ENCODE results near the gene MUC4. TPM values are rescaled to one million over a fixed set of nuclear protein-coding genes. Genes with fewer than 3 reads are reported as not detected.

The MUC4 gene
- total RNA-seq, 2 donors from 2014 or later: 0.34 to 0.42 TPM

DNA sequence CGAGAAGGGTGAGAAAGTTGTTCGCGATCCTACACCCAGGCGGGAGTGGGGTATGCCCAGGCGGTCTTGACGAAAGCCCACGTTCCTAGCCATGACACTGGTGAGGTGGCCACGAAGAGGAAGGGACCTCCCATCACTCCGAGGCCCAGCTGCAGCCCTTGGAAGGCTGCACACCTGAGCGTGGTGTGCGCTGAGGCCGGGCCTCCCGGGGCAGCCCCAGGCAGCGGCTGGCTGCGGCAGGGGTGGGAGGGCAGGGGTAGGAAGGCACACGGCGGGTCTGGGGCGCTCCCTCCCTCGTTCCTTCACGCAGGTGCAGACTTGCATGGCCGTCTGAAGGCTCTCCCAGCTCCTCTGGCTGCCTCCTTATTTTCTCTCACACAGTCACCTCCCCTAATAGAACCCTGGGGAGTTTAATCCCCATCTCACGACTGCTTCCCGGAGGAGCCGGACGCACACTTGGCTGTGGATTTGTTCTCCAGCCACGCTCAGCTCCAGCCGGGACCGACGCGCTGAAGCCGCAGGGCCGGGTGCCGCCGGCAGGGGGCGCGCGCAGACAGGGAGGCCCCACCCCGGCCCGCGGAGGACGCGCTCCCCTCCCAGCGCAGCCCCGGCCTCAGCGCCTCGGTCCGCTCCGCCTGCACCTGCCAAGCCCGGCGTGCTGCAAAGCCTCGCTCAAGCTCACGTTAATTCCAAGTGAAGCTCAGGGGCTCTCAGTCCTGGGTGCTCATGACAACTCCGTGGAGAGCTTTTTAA, 37.8 kb upstream of the MUC4 start:
- H3K4me3 Mint-ChIP-seq: no peak overlapping the region
- ATAC-seq (replicated peaks in 1 of 2): no peak
- H3K4me1 Mint-ChIP-seq (ENCODE audit: low read depth): peaks cover 19% of the 10 kb centered on the region
- no peaks in the 10 kb centered on the region for H3K9me3 Mint-ChIP-seq
- H3K27ac Mint-ChIP-seq: no peak overlapping the region
- H3K36me3 Mint-ChIP-seq (ENCODE audit: insufficient read depth in 2 of 2): no peaks in the 10 kb centered on the region
- H3K27me3 Mint-ChIP-seq (ENCODE audit: low read depth): peaks cover 8% of the 10 kb centered on the region
- no peak for DNase-seq

DNA sequence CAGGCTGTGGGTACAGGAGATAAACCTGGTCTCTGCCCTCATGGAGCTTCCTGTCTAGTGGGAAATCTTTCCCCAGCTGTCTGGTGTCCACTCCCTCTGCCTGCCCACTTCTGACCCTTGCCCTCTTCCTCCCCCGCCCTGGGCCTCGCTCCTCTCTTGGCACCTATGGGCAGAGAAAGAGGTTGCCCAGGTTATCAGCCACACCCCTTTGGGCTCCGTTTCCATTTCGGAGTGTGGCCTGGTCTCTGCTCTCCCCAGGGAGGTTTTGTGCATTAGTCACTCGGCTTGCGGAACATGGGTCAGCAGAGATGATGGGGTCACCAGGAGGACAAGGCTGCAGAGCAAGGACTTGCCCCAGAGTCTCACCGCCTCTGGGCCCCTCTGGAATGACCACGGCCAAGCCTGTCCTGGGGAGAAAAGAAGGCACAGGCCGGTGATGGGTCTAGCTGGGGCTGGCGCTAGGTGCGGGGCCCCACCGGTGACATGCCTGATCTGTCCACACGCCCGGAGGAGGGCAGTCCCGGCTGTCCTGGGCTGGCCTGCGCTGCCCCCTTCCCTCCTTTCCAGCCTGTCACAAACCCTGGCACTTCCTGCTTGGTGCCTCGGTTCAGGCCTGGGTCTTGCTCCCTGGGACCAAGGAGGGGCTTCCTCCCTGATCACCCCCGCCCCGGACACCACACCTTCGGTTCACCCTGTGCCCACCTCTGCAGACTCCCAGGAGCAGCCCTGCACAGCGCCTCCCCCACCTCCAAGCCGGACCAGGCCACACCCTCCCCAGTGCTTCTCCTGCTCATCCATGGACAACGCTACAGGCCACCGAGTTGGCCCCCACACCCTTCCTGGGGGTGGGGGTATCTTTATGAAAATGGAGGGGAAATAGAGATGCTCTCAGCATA, 35.6 kb upstream of the MUC4 start:
- peaks cover 19% of the 10 kb centered on the region for H3K4me1 Mint-ChIP-seq (ENCODE audit: low read depth)
- no peak overlapping the region for H3K4me3 Mint-ChIP-seq
- ATAC-seq (replicated peaks in 1 of 2) (no peak), DNase-seq (no peak)
- H3K36me3 Mint-ChIP-seq (ENCODE audit: insufficient read depth in 2 of 2): no peaks in the 10 kb centered on the region
- H3K9me3 Mint-ChIP-seq: no peaks in the 10 kb centered on the region
- H3K27me3 Mint-ChIP-seq (ENCODE audit: low read depth): peaks cover 8% of the 10 kb centered on the region
- H3K27ac Mint-ChIP-seq: no peak overlapping the region

GRCh38 chr3:195845483-195845882, 33.8 kb upstream of the MUC4 start:
- H3K4me3 Mint-ChIP-seq: no peak overlapping the region
- H3K36me3 Mint-ChIP-seq (ENCODE audit: insufficient read depth in 2 of 2): no peaks in the 10 kb centered on the region
- DNase-seq (no peak), ATAC-seq (replicated peaks in 1 of 2) (no peak)
- no peaks in the 10 kb centered on the region for H3K9me3 Mint-ChIP-seq
- no peak overlapping the region for H3K27ac Mint-ChIP-seq
- no peaks in the 10 kb centered on the region for H3K27me3 Mint-ChIP-seq (ENCODE audit: low read depth)
- H3K4me1 Mint-ChIP-seq (ENCODE audit: low read depth): peaks cover 7% of the 10 kb centered on the region

DNA sequence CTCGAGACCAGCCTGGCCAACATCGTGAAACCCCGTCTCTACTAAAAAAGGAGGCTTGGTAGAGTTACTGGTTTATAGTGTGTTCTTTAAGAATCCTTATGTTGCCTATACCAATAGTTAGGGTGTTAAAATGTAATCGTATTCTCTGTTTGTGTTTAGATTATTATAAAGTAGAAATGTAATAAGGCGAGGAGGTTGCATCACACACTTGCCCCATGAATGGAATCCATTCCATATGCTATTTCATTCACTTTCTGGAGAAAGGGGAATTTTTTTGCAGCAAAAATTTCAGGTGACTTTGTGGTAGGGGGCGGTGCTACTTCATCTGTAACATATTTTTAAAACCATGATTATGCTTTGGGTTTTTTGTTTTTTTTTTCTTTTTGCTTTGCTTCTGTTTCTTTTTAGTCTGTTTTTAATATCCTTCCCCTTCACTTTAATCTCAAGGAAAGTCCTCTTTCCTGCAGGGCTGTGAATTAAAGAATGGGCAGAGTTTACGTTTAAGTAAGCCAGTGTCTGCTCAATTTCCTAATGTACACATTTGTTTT, 33.0 kb upstream of the MUC4 start:
- Mint-ChIP-seq H3K27me3 (ENCODE audit: low read depth) (no peaks in the 10 kb centered on the region), H3K4me3 (no peak overlapping the region), H3K36me3 (ENCODE audit: insufficient read depth in 2 of 2) (no peaks in the 10 kb centered on the region), H3K4me1 (ENCODE audit: low read depth) (peaks cover 7% of the 10 kb centered on the region), H3K9me3 (no peaks in the 10 kb centered on the region), H3K27ac (no peak overlapping the region)
- no peak for ATAC-seq (replicated peaks in 1 of 2)
- no peak for DNase-seq

GRCh38 chr3:195839260-195840010, 27.7 kb upstream of the MUC4 start:
- Mint-ChIP-seq H3K4me3 (no peak overlapping the region), H3K9me3 (no peaks in the 10 kb centered on the region), H3K36me3 (ENCODE audit: insufficient read depth in 2 of 2) (no peaks in the 10 kb centered on the region), H3K27me3 (ENCODE audit: low read depth) (no peaks in the 10 kb centered on the region), H3K27ac (no peak overlapping the region), H3K4me1 (ENCODE audit: low read depth) (no peaks in the 10 kb centered on the region)
- DNase-seq: no peak
- ATAC-seq (replicated peaks in 1 of 2): no peak

DNA sequence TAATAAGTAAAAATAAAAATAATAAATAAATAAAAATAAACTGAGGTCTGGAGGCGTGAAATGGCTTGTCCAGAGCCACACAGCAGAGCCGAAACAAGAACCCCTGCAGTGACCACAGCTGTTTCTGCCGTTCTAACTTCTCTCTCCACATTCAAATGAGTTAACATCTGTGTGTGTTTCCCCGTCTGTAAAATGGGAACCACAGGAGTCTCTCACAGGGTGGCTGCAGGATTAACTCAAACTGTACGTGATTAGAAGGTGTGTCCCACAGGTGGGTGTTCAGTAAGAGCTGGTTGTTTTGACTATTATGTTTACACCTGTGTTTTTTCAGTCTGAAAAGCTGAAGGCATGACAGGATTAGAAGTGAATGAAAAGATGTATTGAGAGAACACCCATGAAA, 27.0 kb upstream of the MUC4 start:
- H3K27ac Mint-ChIP-seq: no peak overlapping the region
- no peaks in the 10 kb centered on the region for H3K27me3 Mint-ChIP-seq (ENCODE audit: low read depth)
- no peaks in the 10 kb centered on the region for H3K4me1 Mint-ChIP-seq (ENCODE audit: low read depth)
- H3K36me3 Mint-ChIP-seq (ENCODE audit: insufficient read depth in 2 of 2): no peaks in the 10 kb centered on the region
- H3K9me3 Mint-ChIP-seq: no peaks in the 10 kb centered on the region
- DNase-seq: no peak
- H3K4me3 Mint-ChIP-seq: no peak overlapping the region
- ATAC-seq (replicated peaks in 1 of 2): no peak

- Mint-ChIP-seq H3K4me1 (ENCODE audit: low read depth) (no peaks in the 10 kb centered on the region), H3K4me3 (no peak overlapping the region), H3K27me3 (ENCODE audit: low read depth) (no peaks in the 10 kb centered on the region), H3K36me3 (ENCODE audit: insufficient read depth in 2 of 2) (no peaks in the 10 kb centered on the region), H3K27ac (no peak overlapping the region), H3K9me3 (no peaks in the 10 kb centered on the region)
- ATAC-seq (replicated peaks in 1 of 2) (no peak), DNase-seq (no peak)
Measured at GRCh38 chr3:195836476-195837135, 24.9 kb upstream of the MUC4 start.

GRCh38 chr3:195835791-195836190, 24.1 kb upstream of the MUC4 start:
- Mint-ChIP-seq H3K4me3 (no peak overlapping the region), H3K4me1 (ENCODE audit: low read depth) (no peaks in the 10 kb centered on the region), H3K9me3 (no peaks in the 10 kb centered on the region), H3K27me3 (ENCODE audit: low read depth) (no peaks in the 10 kb centered on the region), H3K36me3 (ENCODE audit: insufficient read depth in 2 of 2) (no peaks in the 10 kb centered on the region), H3K27ac (no peak overlapping the region)
- DNase-seq (no peak), ATAC-seq (replicated peaks in 1 of 2) (no peak)

DNA sequence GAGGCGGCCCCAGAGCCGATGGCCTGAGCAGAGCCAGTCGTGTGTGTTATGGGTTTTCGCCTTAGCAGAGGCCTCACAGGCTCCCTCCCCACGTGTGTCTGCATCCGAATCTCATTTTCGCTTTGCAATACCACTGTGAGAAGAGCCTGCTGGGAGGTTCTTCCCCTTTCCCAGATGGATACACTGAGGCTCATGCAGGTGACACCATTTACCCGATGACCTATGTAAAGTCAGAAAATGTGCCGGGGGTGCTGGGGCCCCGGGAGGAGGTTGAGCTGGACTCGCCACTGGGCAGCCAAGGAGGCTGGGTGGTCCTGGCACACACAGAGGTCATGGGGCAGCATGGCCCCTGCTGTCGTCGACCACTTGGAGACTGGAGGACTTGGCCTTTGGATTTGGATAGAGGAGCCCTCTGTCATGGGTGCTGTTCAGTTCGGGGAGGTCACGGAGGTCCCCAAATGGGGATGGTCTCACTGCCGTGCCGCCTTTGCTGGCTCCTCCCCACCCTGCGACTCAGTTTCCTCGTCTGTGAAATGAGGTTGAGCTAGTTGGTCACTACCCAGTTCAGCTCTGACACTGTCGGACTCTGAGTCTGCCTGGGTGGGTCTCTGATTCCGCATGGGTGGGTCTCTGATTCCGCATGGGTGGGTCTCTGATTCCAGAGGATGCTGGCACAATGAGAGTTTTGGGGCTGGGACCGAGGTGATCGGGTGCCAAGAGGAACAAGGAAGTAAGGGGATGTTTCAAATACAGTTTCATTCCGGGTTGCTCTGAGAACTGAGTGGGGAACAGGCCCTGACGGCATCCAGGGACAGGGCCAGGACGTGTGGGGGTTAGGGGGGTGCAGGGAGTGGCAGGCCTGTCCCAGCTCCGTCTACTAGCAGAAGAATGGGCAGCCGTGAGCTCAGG, 23.2 kb upstream of the MUC4 start:
- Mint-ChIP-seq H3K4me1 (ENCODE audit: low read depth) (no peaks in the 10 kb centered on the region), H3K9me3 (no peaks in the 10 kb centered on the region), H3K27ac (no peak overlapping the region)

GRCh38 chr3:195829897-195830254, 18.1 kb upstream of the MUC4 start:
- Mint-ChIP-seq H3K27me3 (ENCODE audit: low read depth) (no peaks in the 10 kb centered on the region), H3K9me3 (no peaks in the 10 kb centered on the region), H3K4me1 (ENCODE audit: low read depth) (no peaks in the 10 kb centered on the region), H3K4me3 (no peak overlapping the region), H3K36me3 (ENCODE audit: insufficient read depth in 2 of 2) (no peaks in the 10 kb centered on the region), H3K27ac (no peak overlapping the region)
- no peak for DNase-seq
- ATAC-seq (replicated peaks in 1 of 2): no peak

More for the DNA sequence above, 23.2 kb upstream of the MUC4 start:
- DNase-seq (no peak), ATAC-seq (replicated peaks in 1 of 2) (no peak)
- Mint-ChIP-seq H3K27me3 (ENCODE audit: low read depth) (no peaks in the 10 kb centered on the region), H3K4me3 (no peak overlapping the region), H3K36me3 (ENCODE audit: insufficient read depth in 2 of 2) (no peaks in the 10 kb centered on the region)

DNA sequence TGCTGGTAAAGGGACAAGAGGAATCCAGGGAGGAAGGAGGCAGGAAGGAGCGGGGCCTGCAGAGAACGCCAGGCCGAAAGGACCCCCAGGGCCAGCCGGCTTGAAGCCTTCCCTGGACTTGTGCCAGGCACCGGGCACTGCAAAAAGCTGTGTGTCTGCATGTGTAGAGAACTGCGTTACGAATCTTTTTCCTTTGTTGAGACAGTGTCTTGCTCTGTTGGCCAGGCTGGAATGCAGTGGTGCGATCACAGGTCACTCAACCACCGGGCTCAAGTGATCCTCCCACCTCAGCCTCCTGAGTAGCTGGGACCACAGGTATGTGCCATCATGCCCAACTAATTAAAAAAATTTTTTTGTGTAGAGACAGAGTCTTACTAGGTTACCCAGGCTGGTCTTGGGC, 17.0 kb upstream of the MUC4 start:
- DNase-seq: no peak

More for the DNA sequence above, 17.0 kb upstream of the MUC4 start:
- H3K9me3 Mint-ChIP-seq: no peaks in the 10 kb centered on the region
- H3K4me3 Mint-ChIP-seq: no peak overlapping the region
- no peaks in the 10 kb centered on the region for H3K4me1 Mint-ChIP-seq (ENCODE audit: low read depth)
- no peak for ATAC-seq (replicated peaks in 1 of 2)
- H3K27me3 Mint-ChIP-seq (ENCODE audit: low read depth): no peaks in the 10 kb centered on the region
- H3K27ac Mint-ChIP-seq: no peak overlapping the region
- H3K36me3 Mint-ChIP-seq (ENCODE audit: insufficient read depth in 2 of 2): no peaks in the 10 kb centered on the region

Measured in activated T-cell treated with anti-CD3 and anti-CD28 coated beads, Interleukin-2, amount 50 U/mL, for 72 hours (primary cell).